ENCODE data around the gene FSTL4. TPM values are rescaled to one million over a fixed set of nuclear protein-coding genes. Genes with fewer than 3 reads are reported as not detected.

Gene FSTL4
- total RNA-seq, 1 donor from 2014 or later: not detected

- intact Hi-C loops (cut with micrococcal nuclease): no loop called here
- no peaks in the 10 kb centered on the region for H3K9me3 ChIP-seq (replicated peaks)
- H3K4me3 ChIP-seq: no peak overlapping the region
- peaks cover 9% of the 10 kb centered on the region for H3K4me1 ChIP-seq
- H3K27ac ChIP-seq (replicated peaks): no peak overlapping the region
- no peaks in the 10 kb centered on the region for H3K36me3 ChIP-seq
- DNase-seq: no peak
- no peak for TF ChIP-seq CTCF (IDR thresholded peaks at IDR 0.05; ENCODE audit: borderline replicate concordance)
- peaks cover 5% of the 10 kb centered on the region for H3K27me3 ChIP-seq (ENCODE audit: low read depth)
Measured at GRCh38 chr5:133323494-133324457, 288.6 kb downstream of the FSTL4 start.

DNA sequence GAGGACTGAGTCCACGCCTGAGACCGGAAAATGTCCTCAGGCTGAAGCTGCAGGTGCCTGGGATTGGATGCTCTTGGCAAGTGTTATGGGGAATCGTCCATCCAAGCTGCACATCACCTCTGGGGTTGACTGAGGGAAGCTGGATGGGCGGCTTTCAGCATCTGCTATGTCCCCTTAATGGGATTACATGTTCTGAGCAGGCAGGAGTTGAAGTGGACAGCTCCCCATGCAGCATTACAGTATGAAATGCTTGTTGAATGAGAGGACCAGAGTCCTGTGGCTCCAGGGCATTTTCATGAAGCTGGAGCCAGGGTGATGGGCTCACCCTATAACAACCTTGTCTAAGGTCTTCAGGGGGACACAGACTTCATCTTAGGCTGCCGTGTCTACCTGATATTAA lies 289.6 kb downstream of the FSTL4 start:
- intact Hi-C loops (cut with micrococcal nuclease): no loop called here
- no peak for DNase-seq
- Histone ChIP-seq H3K4me1 (peaks cover 9% of the 10 kb centered on the region), H3K27ac (replicated peaks) (no peak overlapping the region), H3K36me3 (no peaks in the 10 kb centered on the region), H3K9me3 (replicated peaks) (no peaks in the 10 kb centered on the region), H3K27me3 (ENCODE audit: low read depth) (peaks cover 6% of the 10 kb centered on the region), H3K4me3 (no peak overlapping the region)
- no peak for TF ChIP-seq CTCF (IDR thresholded peaks at IDR 0.05; ENCODE audit: borderline replicate concordance)

DNA sequence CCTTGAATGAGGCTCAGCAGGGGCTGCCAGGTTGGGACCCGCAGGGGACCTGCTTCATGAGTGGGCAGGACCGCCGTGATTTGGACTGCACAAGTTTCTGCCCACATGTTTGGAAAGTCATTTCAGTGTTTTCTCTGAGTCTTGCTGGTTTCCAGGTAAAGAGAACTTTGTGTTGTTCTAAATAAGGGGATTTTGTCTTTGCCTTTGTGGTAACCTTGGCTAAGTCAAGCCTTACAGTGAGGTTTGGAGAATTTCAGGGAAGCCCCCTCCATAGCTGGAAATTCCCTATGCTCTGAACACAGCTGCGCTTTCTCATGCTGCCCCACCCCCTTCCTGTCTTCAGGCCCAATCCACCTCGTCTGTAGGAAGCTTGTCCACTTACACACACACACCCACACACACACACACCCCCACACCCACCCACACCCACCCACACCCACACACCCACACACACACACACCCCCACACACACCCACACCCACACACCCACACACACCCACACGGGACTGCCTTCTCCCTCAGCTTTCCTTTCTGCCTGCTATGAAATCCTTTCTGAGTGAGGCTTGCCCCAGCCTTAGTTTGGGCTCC lies 290.4 kb downstream of the FSTL4 start:
- Histone ChIP-seq H3K4me3 (no peak overlapping the region), H3K9me3 (replicated peaks) (no peaks in the 10 kb centered on the region), H3K27me3 (ENCODE audit: low read depth) (peaks cover 14% of the 10 kb centered on the region), H3K4me1 (peaks cover 9% of the 10 kb centered on the region), H3K36me3 (no peaks in the 10 kb centered on the region), H3K27ac (replicated peaks) (no peak overlapping the region)
- no peak for DNase-seq
- no peak for TF ChIP-seq CTCF (IDR thresholded peaks at IDR 0.05; ENCODE audit: borderline replicate concordance)
- intact Hi-C loops (cut with micrococcal nuclease): no loop called here

DNA sequence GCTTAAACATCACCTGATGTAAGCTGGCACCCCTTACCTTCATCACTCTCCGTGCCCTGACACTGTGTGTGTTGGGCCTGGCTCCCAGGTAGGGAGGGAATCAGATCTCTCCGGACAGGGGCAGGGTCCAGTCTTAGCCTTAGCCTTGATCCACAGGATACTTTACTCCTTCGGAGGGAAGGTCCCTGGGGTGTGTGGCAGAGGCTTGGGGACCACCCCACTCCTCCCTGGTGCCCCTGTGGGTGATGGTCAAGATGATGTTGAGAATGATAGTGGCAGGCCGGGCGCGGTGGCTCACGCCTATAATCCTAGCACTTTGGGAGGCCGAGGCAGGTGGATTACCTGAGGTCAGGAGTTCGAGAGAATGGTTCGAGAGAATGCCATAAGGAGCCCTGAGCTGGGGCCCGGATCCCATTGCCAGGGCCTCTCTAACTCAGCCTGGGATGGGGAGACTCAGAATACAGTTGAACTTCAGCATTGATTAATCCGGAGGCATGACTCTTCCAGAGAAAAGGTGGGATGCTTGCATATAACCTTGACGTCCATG lies 291.0 kb downstream of the FSTL4 start:
- intact Hi-C loops (cut with micrococcal nuclease): no loop called here
- H3K4me1 ChIP-seq: peaks cover 9% of the 10 kb centered on the region
- no peak overlapping the region for H3K4me3 ChIP-seq
- H3K9me3 ChIP-seq (replicated peaks): no peaks in the 10 kb centered on the region
- no peak overlapping the region for H3K27ac ChIP-seq (replicated peaks)
- TF ChIP-seq CTCF (IDR thresholded peaks at IDR 0.05; ENCODE audit: borderline replicate concordance): no peak
- DNase-seq: no peak
- no peaks in the 10 kb centered on the region for H3K36me3 ChIP-seq
- peaks cover 19% of the 10 kb centered on the region for H3K27me3 ChIP-seq (ENCODE audit: low read depth)

DNA sequence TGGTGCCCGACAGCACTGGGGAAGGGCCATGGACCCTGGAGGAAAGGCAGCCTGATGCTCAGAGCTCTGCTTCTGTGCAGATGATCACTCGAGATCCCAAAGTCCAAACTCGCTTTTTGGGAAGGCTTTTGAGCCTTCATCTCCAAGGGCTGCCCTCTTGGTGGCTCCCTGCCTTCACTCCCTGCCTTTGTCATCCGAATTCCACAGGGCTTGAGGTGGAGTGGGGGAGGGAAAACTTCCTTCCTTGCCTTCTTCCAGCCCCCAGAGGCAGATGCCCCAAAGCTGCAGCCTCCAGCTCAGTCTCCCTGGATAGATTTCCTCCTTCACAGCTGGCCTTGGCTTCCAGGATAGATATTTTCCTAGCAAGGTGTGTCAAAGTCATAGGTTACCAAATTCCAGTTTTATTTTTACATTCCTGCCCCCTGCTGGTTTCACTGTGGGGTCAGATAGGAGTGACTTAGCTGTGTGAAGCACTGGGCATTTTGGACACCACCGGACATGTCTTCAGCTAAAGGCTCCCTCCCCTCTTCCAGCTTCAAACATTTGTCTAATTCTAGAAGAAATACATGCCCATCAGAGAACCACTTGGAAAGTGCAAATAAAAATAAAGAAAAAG lies 292.3 kb downstream of the FSTL4 start:
- no peak overlapping the region for H3K27ac ChIP-seq (replicated peaks)
- H3K36me3 ChIP-seq: no peaks in the 10 kb centered on the region
- TF ChIP-seq CTCF (IDR thresholded peaks at IDR 0.05; ENCODE audit: borderline replicate concordance): no peak
- no peak overlapping the region for H3K4me3 ChIP-seq
- peaks cover 32% of the 10 kb centered on the region for H3K27me3 ChIP-seq (ENCODE audit: low read depth)
- no peaks in the 10 kb centered on the region for H3K9me3 ChIP-seq (replicated peaks)
- DNase-seq: no peak
- H3K4me1 ChIP-seq: peaks cover 9% of the 10 kb centered on the region
- intact Hi-C loops (cut with micrococcal nuclease): no loop called here
